ENCODE measurements around the gene IDH3G.

Gene IDH3G

GRCh38 chrX:153782313-153782712 lies 11.9 kb downstream of the IDH3G start:
- Histone ChIP-seq H3K27ac (ENCODE audit: low read length) (no peak overlapping the region), H3K36me3 (ENCODE audit: insufficient read depth, low read depth, low read length) (no peaks in the 10 kb centered on the region), H3K27me3 (ENCODE audit: insufficient read depth, low read length) (no peaks in the 10 kb centered on the region), H3K4me1 (ENCODE audit: insufficient read depth, low read length) (no peaks in the 10 kb centered on the region), H3K9ac (ENCODE audit: low read depth, low read length) (no peak overlapping the region), H3K4me3 (ENCODE audit: low read length) (no peak overlapping the region), H3K9me3 (ENCODE audit: insufficient read depth, low read depth, low read length) (no peaks in the 10 kb centered on the region)

GRCh38 chrX:153781428-153782047 lies 12.6 kb downstream of the IDH3G start:
- Histone ChIP-seq H3K4me1 (ENCODE audit: insufficient read depth, low read length) (no peaks in the 10 kb centered on the region), H3K4me3 (ENCODE audit: low read length) (no peak overlapping the region), H3K27me3 (ENCODE audit: insufficient read depth, low read length) (no peaks in the 10 kb centered on the region), H3K9ac (ENCODE audit: low read depth, low read length) (no peak overlapping the region), H3K36me3 (ENCODE audit: insufficient read depth, low read depth, low read length) (no peaks in the 10 kb centered on the region), H3K9me3 (ENCODE audit: insufficient read depth, low read depth, low read length) (no peaks in the 10 kb centered on the region), H3K27ac (ENCODE audit: low read length) (no peak overlapping the region)

- Histone ChIP-seq H3K9ac (ENCODE audit: low read depth, low read length) (no peak within 1 kb of the TSS), H3K9me3 (ENCODE audit: insufficient read depth, low read depth, low read length) (no peaks in the 10 kb centered on the region), H3K27ac (ENCODE audit: low read length) (no peak within 1 kb of the TSS), H3K27me3 (ENCODE audit: insufficient read depth, low read length) (no peaks in the 10 kb centered on the region), H3K4me1 (ENCODE audit: insufficient read depth, low read length) (no peaks in the 10 kb centered on the region), H3K36me3 (ENCODE audit: insufficient read depth, low read depth, low read length) (no peaks in the 10 kb centered on the region), H3K4me3 (ENCODE audit: low read length) (no peak within 1 kb of the TSS)
Observed at GRCh38 chrX:153780678-153781427, 13.3 kb downstream of the IDH3G start, which contains the start of gene SRPK3. SRPK3 (plus strand) TSS chrX:153781041; CDS start chrX:153781087, 46 bp downstream.

GRCh38 chrX:153779891-153780677 lies 14.1 kb downstream of the IDH3G start:
- Histone ChIP-seq H3K27me3 (ENCODE audit: insufficient read depth, low read length) (no peaks in the 10 kb centered on the region), H3K27ac (ENCODE audit: low read length) (no peak overlapping the region), H3K4me1 (ENCODE audit: insufficient read depth, low read length) (no peaks in the 10 kb centered on the region), H3K9me3 (ENCODE audit: insufficient read depth, low read depth, low read length) (no peaks in the 10 kb centered on the region), H3K36me3 (ENCODE audit: insufficient read depth, low read depth, low read length) (no peaks in the 10 kb centered on the region), H3K4me3 (ENCODE audit: low read length) (no peak overlapping the region), H3K9ac (ENCODE audit: low read depth, low read length) (no peak overlapping the region)

- H3K9ac ChIP-seq (ENCODE audit: low read depth, low read length) = no peak overlapping the region
Observed at GRCh38 chrX:153778684-153779101, 15.5 kb downstream of the IDH3G start.

GRCh38 chrX:153778181-153778580 lies 16.0 kb downstream of the IDH3G start:
- no peaks in the 10 kb centered on the region for H3K36me3 ChIP-seq (ENCODE audit: insufficient read depth, low read depth, low read length)
- no peak overlapping the region for H3K27ac ChIP-seq (ENCODE audit: low read length)
- no peak overlapping the region for H3K4me3 ChIP-seq (ENCODE audit: low read length)
- H3K9me3 ChIP-seq (ENCODE audit: insufficient read depth, low read depth, low read length) = no peaks in the 10 kb centered on the region
- no peaks in the 10 kb centered on the region for H3K27me3 ChIP-seq (ENCODE audit: insufficient read depth, low read length)
- no peaks in the 10 kb centered on the region for H3K4me1 ChIP-seq (ENCODE audit: insufficient read depth, low read length)
- no peak overlapping the region for H3K9ac ChIP-seq (ENCODE audit: low read depth, low read length)

More at GRCh38 chrX:153778684-153779101, 15.5 kb downstream of the IDH3G start:
- Histone ChIP-seq H3K27ac (ENCODE audit: low read length) (no peak overlapping the region), H3K36me3 (ENCODE audit: insufficient read depth, low read depth, low read length) (no peaks in the 10 kb centered on the region), H3K9me3 (ENCODE audit: insufficient read depth, low read depth, low read length) (no peaks in the 10 kb centered on the region), H3K4me1 (ENCODE audit: insufficient read depth, low read length) (no peaks in the 10 kb centered on the region), H3K4me3 (ENCODE audit: low read length) (no peak overlapping the region), H3K27me3 (ENCODE audit: insufficient read depth, low read length) (no peaks in the 10 kb centered on the region)

- no peaks in the 10 kb centered on the region for H3K27me3 ChIP-seq (ENCODE audit: insufficient read depth, low read length)
- H3K36me3 ChIP-seq (ENCODE audit: insufficient read depth, low read depth, low read length) = no peaks in the 10 kb centered on the region
- H3K27ac ChIP-seq (ENCODE audit: low read length) = no peak overlapping the region
- no peaks in the 10 kb centered on the region for H3K4me1 ChIP-seq (ENCODE audit: insufficient read depth, low read length)
- H3K4me3 ChIP-seq (ENCODE audit: low read length) = no peak overlapping the region
- no peaks in the 10 kb centered on the region for H3K9me3 ChIP-seq (ENCODE audit: insufficient read depth, low read depth, low read length)
- H3K9ac ChIP-seq (ENCODE audit: low read depth, low read length) = no peak overlapping the region
Observed at GRCh38 chrX:153777261-153778090, 16.7 kb downstream of the IDH3G start.

GRCh38 chrX:153776611-153777045 lies 17.5 kb downstream of the IDH3G start:
- Histone ChIP-seq H3K4me3 (ENCODE audit: low read length) (no peak overlapping the region), H3K9ac (ENCODE audit: low read depth, low read length) (no peak overlapping the region), H3K9me3 (ENCODE audit: insufficient read depth, low read depth, low read length) (no peaks in the 10 kb centered on the region), H3K27me3 (ENCODE audit: insufficient read depth, low read length) (no peaks in the 10 kb centered on the region), H3K36me3 (ENCODE audit: insufficient read depth, low read depth, low read length) (no peaks in the 10 kb centered on the region), H3K27ac (ENCODE audit: low read length) (no peak overlapping the region), H3K4me1 (ENCODE audit: insufficient read depth, low read length) (no peaks in the 10 kb centered on the region)

- H3K36me3 ChIP-seq (ENCODE audit: insufficient read depth, low read depth, low read length) = no peaks in the 10 kb centered on the region
- no peak overlapping the region for H3K9ac ChIP-seq (ENCODE audit: low read depth, low read length)
- no peak overlapping the region for H3K27ac ChIP-seq (ENCODE audit: low read length)
- H3K4me1 ChIP-seq (ENCODE audit: insufficient read depth, low read length) = no peaks in the 10 kb centered on the region
- no peak overlapping the region for H3K4me3 ChIP-seq (ENCODE audit: low read length)
- H3K9me3 ChIP-seq (ENCODE audit: insufficient read depth, low read depth, low read length) = no peaks in the 10 kb centered on the region
- H3K27me3 ChIP-seq (ENCODE audit: insufficient read depth, low read length) = no peaks in the 10 kb centered on the region
Observed at GRCh38 chrX:153776120-153776599, 18.0 kb downstream of the IDH3G start.

- Histone ChIP-seq H3K9me3 (ENCODE audit: insufficient read depth, low read depth, low read length) (no peaks in the 10 kb centered on the region), H3K4me1 (ENCODE audit: insufficient read depth, low read length) (no peaks in the 10 kb centered on the region), H3K27me3 (ENCODE audit: insufficient read depth, low read length) (no peaks in the 10 kb centered on the region), H3K36me3 (ENCODE audit: insufficient read depth, low read depth, low read length) (no peaks in the 10 kb centered on the region), H3K27ac (ENCODE audit: low read length) (no peak overlapping the region), H3K9ac (ENCODE audit: low read depth, low read length) (no peak overlapping the region), H3K4me3 (ENCODE audit: low read length) (no peak overlapping the region)
Observed at GRCh38 chrX:153775293-153776119, 18.7 kb downstream of the IDH3G start.

All from iPS-20b (cell line).